Measurements from ENCODE around the gene GPI. TPM values are rescaled to one million over a fixed set of nuclear protein-coding genes. Genes with fewer than 3 reads are reported as not detected.

GPI gene
- polyA plus RNA-seq, 1 donor (not counting 4 experiments of a cell fraction or from before 2014, with no cell fraction given): 123 TPM

GRCh38 chr19:34363930-34364329, 1.1 kb upstream of the GPI start:
- Histone ChIP-seq H2AFZ (ENCODE audit: control insufficient read depth, low read length) (no peak overlapping the region), H3K9me1 (ENCODE audit: control insufficient read depth, extremely low read depth, insufficient read depth, low read length) (no peaks in the 10 kb centered on the region), H3K9me3 (ENCODE audit: control insufficient read depth, low read depth, low read length) (no peaks in the 10 kb centered on the region), H3K4me2 (ENCODE audit: control insufficient read depth, extremely low read depth, insufficient read depth, low read depth, low read length) (no peak overlapping the region), H3K36me3 (ENCODE audit: control insufficient read depth in 2 of 2, extremely low read depth in 1 of 2, insufficient read depth in 2 of 2, low read length in 2 of 2) (peaks cover 12 to 17% of the 10 kb centered on the region in 2 experiments), H4K20me1 (ENCODE audit: control insufficient read depth, extremely low read depth, insufficient read depth, low read length) (no peaks in the 10 kb centered on the region), H3K4me1 (ENCODE audit: control insufficient read depth, extremely low read depth, insufficient read depth, low read length) (peaks cover 29% of the 10 kb centered on the region), H3K27ac (ENCODE audit: control insufficient read depth, insufficient read depth, low read length) (no peak overlapping the region), H3K4me3 (ENCODE audit: control insufficient read depth in 2 of 3, extremely low read depth in 1 of 3, insufficient read depth in 2 of 3, low read depth in 1 of 3, low read length in 3 of 3) (no peak overlapping the region), H3K27me3 (ENCODE audit: control insufficient read depth, extremely low read depth, insufficient read depth, low read length) (no peaks in the 10 kb centered on the region), H3K9ac (ENCODE audit: control insufficient read depth, extremely low read depth, insufficient read depth, low read length) (no peak overlapping the region), H3K79me2 (ENCODE audit: control insufficient read depth, insufficient read depth, low read length) (peaks cover 32% of the 10 kb centered on the region)
- FAIRE-seq: no peak
- dilution Hi-C loops (cut with MboI; ENCODE audit: extremely low pct_ligation_motif_present, low sequenced_read_pairs): no loop called here
- TF ChIP-seq CTCF (optimal IDR thresholded peaks at IDR 0.05 in 1 of 3, IDR thresholded peaks at IDR 0.05 in 1 of 3, conservative IDR thresholded peaks at IDR 0.05 in 1 of 3; ENCODE audit: extremely low read depth in 1 of 3, insufficient read depth in 2 of 3, low read length in 3 of 3): no peak
- TF ChIP-seq EZH2 (IDR thresholded peaks at IDR 0.05; ENCODE audit: low read length): no peak
- DNase-seq (ENCODE audit: low read depth, low spot score): no peak

- Histone ChIP-seq H3K4me2 (ENCODE audit: control insufficient read depth, extremely low read depth, insufficient read depth, low read depth, low read length) (peak overlapping the region; percentile 64), H3K9me3 (ENCODE audit: control insufficient read depth, low read depth, low read length) (no peaks in the 10 kb centered on the region), H3K4me3 (ENCODE audit: control insufficient read depth in 2 of 3, extremely low read depth in 1 of 3, insufficient read depth in 2 of 3, low read depth in 1 of 3, low read length in 3 of 3) (peak overlapping the region; percentile 52 to 81 (median 62)), H2AFZ (ENCODE audit: control insufficient read depth, low read length) (peak overlapping the region; percentile 89), H4K20me1 (ENCODE audit: control insufficient read depth, extremely low read depth, insufficient read depth, low read length) (no peaks in the 10 kb centered on the region), H3K9me1 (ENCODE audit: control insufficient read depth, extremely low read depth, insufficient read depth, low read length) (no peaks in the 10 kb centered on the region), H3K4me1 (ENCODE audit: control insufficient read depth, extremely low read depth, insufficient read depth, low read length) (peaks cover 24% of the 10 kb centered on the region), H3K36me3 (ENCODE audit: control insufficient read depth in 2 of 2, extremely low read depth in 1 of 2, insufficient read depth in 2 of 2, low read length in 2 of 2) (peaks cover 12 to 19% of the 10 kb centered on the region in 2 experiments), H3K79me2 (ENCODE audit: control insufficient read depth, insufficient read depth, low read length) (peaks cover 32% of the 10 kb centered on the region), H3K27me3 (ENCODE audit: control insufficient read depth, extremely low read depth, insufficient read depth, low read length) (no peaks in the 10 kb centered on the region), H3K9ac (ENCODE audit: control insufficient read depth, extremely low read depth, insufficient read depth, low read length) (peak overlapping the region; percentile 54), H3K27ac (ENCODE audit: control insufficient read depth, insufficient read depth, low read length) (peak overlapping the region; percentile 14)
- FAIRE-seq (no peak), DNase-seq (ENCODE audit: low read depth, low spot score) (no peak)
- no peak for TF ChIP-seq CTCF (optimal IDR thresholded peaks at IDR 0.05 in 1 of 3, IDR thresholded peaks at IDR 0.05 in 1 of 3, conservative IDR thresholded peaks at IDR 0.05 in 1 of 3; ENCODE audit: extremely low read depth in 1 of 3, insufficient read depth in 2 of 3, low read length in 3 of 3)
- TF ChIP-seq EZH2 (IDR thresholded peaks at IDR 0.05; ENCODE audit: low read length): no peak
- dilution Hi-C loops (cut with MboI; ENCODE audit: extremely low pct_ligation_motif_present, low sequenced_read_pairs): no loop called here
These were observed 550 bp upstream of the GPI start for GRCh38 chr19:34364462-34364829.
